ENCODE measurements around the gene IL1RL2.

The IL1RL2 gene

DNA sequence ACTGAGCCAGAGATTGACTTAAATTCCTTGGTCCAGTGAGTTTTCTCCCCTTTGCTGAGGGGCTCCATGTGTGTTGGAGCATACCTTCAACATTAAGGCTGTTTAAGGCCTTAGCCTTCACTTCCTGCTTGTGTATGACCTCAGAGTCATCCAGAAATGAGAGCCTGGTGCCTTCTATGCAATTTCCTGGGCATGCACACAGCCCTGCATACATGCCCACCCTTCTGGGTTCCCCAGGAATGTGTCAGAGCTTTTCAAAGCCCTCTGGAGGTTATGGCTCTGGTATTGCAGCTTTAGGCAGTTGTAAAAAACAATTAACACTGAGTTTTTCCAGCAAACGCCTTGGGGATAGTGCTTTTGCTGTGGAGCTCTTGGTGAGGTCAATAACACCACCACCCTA lies 27.5 kb upstream of the IL1RL2 start:
- no peak for DNase-seq

DNA sequence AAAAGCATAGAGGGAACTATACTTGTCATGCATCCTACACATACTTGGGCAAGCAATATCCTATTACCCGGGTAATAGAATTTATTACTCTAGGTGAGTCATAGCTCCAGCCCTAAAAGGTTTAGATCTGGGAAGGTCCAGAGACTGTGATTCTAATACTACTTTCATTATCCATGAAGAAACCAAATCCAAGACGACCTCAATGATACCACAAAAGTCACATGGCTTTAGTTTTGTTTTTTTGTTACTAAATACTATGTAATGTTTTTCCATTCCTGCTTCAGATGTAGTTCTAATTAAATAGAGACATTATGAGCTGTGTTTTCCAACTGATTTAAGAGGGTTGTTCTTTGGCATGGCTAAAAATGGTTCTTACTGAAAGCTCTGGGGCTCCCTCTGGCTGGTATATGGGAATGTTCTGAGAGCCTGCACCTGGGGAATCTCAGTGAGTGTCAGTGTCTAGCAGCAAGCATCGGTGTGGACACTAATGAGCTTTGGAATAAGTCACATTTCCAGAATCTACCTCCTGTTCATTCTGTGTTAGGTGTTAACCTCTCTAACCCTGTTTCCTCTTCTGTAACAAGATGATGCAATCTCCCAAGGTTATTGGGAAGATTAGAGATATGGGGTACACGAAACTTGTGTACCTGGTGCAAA lies 20.5 kb upstream of the IL1RL2 start:
- peak; percentile 53 for DNase-seq

GRCh38 chr2:102168026-102168771 lies 18.6 kb upstream of the IL1RL2 start:
- no peak for DNase-seq

GRCh38 chr2:102171946-102172345 lies 14.9 kb upstream of the IL1RL2 start:
- DNase-seq: no peak

DNA sequence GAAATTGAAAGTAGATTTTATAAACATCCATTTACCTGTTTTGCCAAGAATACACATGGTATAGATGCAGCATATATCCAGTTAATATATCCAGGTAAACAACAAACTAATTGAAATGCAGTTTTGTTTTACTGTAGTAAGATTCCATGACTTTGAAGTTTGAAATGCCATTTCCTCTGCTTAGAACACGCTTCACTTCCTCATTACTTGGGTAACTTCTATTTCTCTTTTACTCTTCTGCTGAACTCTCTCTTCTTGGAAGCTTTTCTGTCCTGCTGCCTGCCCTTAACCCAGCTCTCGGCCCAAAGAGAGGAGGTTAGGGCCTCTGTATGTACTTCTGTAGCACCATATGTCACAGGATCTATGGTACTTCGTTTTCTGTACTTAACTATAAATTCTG lies 14.1 kb upstream of the IL1RL2 start:
- DNase-seq: no peak

DNA sequence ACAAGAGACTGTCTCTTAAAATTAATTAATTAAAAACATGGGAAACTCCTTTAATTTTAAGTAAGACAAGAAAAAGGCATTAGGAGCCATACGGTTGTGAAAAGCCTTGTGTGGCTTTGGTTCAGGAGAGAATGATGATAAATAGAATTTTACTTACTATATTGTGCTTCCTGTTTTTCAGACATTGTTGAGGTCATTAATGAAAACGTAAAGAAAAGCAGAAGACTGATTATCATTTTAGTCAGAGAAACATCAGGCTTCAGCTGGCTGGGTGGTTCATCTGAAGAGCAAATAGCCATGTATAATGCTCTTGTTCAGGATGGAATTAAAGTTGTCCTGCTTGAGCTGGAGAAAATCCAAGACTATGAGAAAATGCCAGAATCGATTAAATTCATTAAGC lies 10.7 kb upstream of the IL1RL2 start:
- DNase-seq: no peak

GRCh38 chr2:102177814-102178478 lies 8.9 kb upstream of the IL1RL2 start:
- no peak for DNase-seq

GRCh38 chr2:102179061-102179460 lies 7.8 kb upstream of the IL1RL2 start:
- DNase-seq: no peak

DNA sequence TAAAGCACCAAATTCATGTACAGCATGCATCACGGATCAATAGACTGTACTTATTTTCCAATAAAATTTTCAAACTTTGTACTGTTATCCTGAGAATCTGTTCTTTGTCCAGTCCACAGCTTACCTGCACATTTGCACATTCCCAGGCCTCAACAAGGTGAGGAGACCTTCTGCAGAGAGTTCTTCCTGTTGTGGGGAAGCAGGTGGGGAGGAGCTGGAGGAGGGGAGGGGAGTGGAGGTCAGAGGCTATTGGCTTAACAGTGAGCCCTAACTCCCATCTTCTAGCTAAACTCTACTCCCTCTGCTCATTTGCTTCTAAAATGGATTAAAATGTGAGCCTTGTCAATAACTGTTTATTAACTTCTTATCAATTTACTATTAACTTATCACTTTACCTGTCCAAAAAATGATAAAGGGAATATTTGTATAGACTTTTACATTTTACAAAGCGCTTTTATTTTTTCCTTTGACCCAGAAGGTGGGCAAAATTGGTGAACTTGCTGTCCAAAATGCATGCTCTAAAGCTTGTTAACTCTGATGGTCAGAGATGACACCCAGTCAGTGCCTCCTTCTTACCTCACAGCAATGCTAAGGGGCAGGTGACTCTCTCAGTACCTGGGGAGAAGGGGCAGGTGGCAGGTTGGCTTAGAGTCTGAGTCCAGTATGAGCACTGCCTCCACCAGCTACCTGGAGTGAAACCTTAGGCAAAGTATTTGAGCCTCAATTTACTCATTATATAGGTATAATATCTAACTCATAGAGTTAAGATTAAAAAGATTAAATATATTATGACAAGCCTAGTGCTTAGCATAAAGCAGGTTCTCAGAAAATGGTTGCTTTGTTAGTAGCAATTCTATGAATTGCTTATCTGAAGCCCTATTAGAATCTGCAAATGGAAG lies 6.8 kb upstream of the IL1RL2 start:
- DNase-seq: no peak

DNA sequence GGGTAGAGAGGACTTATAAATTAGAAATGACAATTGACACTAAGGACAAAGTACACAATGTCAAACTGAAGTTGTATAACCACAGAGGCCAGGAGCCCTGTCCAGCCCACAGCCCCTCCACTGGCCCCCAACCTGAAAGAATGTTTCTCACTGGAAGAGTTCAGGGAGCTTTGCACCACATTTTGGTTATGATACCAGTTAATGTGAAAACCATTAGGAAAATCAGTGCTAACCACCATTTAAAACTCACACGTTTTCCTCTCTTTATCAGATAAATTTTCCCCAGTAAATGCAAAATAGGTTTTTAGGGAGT lies 6.2 kb upstream of the IL1RL2 start:
- DNase-seq: no peak

- DNase-seq: no peak
Measured at GRCh38 chr2:102181376-102181775, 5.4 kb upstream of the IL1RL2 start.

DNA sequence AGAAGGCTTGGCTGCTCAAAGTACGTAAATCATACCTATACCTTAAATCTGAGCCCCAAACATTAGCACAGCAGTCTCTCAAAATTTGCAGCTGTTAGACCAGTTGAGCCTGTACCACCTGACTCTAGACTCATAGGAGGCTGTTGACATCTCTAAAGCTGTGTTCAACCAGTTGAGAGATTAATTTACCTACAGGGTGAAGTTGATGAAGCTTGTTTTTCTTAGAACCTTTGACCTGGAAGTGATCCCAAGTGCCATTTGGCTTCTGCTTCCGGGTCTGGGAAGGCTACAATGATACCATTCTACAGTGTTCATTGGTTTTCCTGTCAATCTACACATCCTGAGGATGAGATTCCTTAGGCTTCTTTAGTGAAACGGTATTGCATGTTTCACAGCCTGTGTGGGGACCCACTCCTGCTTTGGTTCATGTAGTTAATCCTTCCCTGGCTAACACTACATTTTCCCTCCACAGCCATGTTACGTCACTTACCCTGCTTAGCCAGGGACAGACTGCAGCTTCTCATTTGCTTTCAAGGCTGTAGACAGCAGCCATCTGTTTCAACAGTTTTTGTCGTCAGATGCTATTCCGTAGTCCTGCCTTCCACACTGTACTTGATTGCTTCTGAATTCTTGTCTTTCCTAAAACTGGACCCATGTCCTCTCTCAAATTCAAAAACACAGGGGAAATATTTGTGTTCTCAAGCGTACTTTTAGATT lies 4.7 kb upstream of the IL1RL2 start:
- no peak for DNase-seq

DNA sequence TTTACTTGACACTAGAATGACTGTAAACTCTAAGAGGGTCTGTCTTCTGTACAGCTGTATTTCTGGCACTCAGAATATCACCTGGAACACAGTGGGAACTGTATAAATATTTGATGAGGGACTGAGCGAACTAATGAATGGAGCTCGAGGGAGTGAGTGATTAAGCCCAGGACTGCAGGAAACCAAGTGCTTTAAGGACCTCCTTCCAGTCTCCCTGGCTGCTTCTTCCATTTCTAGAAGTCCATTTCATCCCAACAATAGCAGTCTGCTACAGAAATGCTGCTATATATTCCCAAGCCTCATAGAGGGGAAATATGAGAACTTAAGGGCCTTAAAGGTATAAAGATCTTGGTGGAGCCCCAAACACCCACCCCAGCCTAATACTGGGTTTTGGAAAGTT lies 2.8 kb upstream of the IL1RL2 start:
- DNase-seq: no peak

DNA sequence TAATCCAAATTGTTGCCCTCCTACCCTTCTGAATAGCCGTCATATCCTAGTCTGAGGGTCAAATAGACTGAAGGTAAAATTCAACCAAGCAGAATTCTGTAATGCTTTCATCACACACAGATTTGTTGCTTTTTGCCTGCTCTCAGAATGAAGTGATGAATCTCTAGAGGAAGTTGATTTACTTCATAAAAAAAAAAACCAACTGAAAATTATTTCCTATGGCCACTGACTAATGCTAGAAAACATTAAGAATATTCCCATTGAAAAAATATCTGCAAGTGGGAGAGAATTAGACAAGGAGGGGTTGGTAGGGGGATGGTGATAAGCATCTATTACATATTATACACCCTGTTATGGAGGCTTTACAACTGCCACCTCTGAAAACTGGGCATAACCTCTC lies 2.3 kb upstream of the IL1RL2 start:
- DNase-seq: no peak

DNA sequence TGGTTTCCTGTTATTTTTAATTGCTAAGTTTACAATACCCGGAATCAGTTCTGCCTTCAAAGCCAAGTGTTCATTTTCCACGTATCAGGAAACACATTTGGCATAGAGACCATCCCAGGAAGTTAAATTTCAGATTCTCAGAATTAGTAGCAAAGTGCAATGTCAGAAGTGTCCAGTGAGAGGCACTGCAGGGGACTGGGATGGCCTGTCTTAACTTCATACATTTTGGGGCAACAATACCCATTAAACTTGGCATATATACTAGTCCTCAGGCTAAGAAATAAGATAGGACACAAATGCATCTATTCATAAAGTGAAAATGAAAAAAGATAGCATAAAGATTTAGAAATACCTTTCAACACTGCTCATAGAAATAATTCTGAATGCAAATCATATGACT lies 1.5 kb upstream of the IL1RL2 start:
- DNase-seq: peak; percentile 21

DNA sequence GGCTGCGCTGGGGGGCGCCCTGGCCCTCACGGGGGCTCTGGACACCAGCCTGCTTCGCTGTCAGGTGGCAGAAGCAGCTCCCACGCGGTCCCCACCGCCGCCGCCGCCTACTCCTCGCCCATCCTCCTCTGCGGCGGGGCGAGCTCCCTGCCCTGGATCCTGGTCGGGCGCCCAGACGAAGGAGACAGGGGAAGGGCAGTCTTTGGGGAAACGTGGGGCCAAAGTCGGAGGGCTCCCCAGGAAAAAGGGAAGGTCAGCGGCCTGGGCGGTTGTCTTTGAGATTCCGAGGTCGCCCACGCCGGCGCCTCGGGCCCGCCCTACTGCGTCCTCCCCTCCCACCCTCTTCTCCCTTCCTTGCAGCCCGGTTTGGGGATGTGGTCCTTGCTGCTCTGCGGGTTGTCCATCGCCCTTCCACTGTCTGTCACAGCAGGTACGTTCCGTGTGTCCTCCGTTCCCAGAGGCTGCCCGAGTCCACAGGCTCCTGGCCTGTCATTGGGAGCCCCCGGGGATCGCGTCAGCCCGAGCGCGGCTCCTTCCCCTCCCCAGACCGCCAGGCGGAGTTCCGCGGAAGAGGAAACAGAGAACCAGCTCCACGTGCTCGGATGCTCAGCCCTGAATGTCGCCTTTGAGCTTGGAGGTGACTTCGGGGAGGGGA lies 800 bp downstream of the IL1RL2 start:
- no peak for DNase-seq

DNA sequence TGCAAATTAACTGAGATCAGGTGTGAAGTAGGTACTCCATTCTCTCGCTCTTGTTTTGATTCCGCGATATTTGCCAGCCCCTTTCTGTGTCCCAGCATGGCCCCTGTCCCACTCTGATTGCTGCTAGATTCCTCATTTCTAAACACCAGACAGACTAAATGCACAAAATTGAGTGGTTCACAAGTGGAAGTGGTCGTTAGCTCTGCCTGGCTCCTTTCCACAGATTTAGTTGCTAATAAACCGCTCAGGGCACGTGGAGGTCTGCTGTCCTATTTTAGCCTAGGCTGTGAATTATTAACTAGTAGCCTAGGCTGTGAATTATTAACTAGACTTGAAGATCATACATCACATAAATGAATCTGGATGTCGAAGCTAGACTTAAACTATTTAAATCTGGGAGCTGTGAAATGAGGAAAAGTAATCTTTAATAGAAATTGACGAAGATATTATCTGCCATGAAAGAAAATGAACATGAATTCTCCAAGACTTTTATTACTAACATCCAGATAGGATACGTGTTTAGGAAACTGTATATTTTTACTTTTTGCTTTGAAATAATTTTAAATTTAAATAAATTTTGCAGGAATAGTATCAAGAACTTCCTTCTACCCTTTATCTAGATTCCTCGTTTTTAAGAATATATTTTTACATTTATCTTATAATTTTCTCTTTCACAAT lies 3.7 kb downstream of the IL1RL2 start:
- DNase-seq: no peak

DNA sequence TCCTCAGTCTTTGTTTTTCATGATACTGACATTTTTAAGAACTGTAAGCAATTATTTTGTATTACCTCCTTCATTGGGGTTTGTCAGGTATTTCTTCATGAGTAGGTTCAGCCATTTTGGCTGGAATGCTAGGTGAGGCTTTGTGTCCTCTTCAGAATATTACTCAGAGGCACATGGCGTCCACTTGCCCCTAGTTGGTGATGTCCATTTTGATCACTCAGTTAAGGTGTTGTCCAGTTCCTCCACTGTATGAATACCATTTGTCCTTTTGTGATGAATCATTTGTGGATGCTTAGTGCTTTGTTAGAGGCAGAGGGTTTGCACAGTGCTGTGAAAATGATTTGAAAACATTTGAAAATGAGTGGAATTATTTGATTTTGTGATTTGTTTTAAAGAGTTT lies 4.7 kb downstream of the IL1RL2 start:
- DNase-seq: no peak

DNA sequence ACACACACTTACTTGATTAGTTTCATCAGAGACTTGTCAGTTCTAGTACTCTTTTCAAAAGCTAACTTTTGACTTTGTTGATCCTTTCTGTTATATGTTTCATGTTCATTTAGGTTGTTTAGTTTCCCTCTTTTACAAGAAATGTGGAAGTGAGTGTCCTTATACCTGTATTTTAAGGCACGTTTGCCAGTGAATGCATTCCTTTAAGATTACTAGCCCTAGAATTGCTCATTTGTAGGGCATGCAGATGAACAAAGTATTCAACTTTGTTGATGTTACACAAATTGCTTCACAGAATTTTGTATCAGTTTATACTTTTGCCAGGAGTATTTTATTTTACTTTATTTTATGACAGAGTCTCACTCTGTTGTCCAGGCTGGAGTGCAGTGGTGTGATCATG lies 6.3 kb downstream of the IL1RL2 start:
- DNase-seq: no peak

DNA sequence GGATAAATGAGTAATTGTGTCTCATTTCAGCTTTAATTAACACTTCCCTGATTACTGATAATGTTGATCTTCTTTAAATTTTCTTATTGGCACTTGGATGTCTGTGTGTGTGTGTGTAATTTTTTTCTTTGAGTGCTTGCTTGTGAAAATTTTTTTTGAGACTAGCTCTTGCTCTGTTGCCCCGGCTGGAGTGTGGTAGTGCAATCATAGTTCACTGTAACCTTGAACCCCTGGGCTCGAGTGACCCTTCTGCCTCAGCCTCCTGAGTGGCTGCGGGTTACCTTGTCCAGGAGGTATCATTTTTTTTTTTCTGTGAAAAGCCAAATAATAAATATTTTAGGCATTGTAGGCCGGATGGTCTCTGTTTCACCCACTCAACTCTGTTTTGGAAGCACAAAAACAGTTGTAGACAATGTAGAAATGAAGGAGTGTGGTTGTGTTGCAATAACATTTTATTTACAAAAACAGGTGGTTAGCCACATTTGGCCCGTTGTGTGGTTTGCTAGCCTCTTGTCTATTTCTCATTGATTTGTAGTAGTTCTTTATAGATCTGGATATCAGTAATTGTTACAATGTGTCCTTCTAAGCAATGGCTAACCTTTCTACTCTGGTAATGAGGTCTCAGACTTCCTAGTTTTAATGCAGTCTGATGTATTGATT lies 7.9 kb downstream of the IL1RL2 start:
- no peak for DNase-seq
